ENCODE results near the gene ZNF248.
"Not testable (repeated sequence)": the region's sequence is repeated elsewhere in the genome, so short reads cannot be mapped to it uniquely, and the experiment has no call there.

ZNF248 gene

DNA sequence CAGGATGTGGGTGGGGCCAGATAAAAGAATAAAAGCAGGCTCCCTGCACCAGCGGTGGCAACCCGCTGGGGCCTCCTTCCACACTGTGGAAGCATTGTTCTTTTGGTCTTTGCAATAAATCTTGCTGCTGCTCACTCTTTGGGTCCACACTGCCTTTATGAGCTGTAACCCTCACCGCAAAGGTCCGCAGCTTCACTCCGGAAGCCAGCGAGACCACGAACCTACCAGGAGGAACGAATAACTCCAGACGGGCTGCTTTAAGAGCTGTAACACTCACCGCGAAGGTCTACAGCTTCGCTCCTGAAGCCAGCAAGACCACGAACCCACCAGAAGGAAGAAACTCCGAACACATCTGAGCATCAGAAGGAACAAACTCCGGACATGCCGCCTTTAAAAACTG, 119.2 kb downstream of the ZNF248 start:
- ATAC-seq: not testable (repeated sequence)

- ATAC-seq: no peak
These were observed 120.1 kb downstream of the ZNF248 start for GRCh38 chr10:37737336-37737735.

- ATAC-seq: no peak
These were observed 121.3 kb downstream of the ZNF248 start for GRCh38 chr10:37736120-37736519.

DNA sequence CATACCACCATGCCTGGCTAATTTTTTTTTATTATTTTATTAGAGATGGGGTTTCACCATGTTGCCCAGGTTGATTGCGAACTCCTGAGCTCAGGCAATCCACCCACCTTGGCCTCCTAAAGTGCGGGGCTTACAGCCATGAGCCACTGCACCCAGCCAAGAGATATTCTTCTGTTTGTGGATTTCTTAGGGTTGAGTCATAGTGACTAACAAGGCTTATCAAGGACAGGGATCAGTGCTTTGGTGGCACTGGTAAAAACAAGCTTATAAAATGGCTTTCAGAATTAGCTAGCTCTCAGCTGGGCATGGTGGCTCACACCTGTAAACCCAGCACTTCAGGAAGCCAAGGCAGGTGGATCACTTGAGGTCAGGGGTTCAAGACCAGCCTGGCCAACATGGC, 122.4 kb downstream of the ZNF248 start:
- no peak for ATAC-seq
